ENCODE data around the gene GP2. TPM values are rescaled to one million over a fixed set of nuclear protein-coding genes. Genes with fewer than 3 reads are reported as not detected.

Gene GP2
- total RNA-seq (2012; rRNA removed) (not detected in 2 replicates), polyA plus RNA-seq (2012; rRNA removed) (not detected in 2 replicates), Bru-seq, nascent RNA (not detected), BruChase-seq, experiment 1, labeled RNA remaining after a 6-hour chase (not detected), BruChase-seq, experiment 2, labeled RNA remaining after a 2-hour chase (not detected)
- not detected in 2 replicates for polyA plus RNA-seq (2012; cell fraction: cytosol; rRNA removed)
- not detected in 2 replicates for polyA plus RNA-seq (2012; cell fraction: nucleus; rRNA removed; ENCODE audit: low replicate concordance)
- long read RNA-seq: 0 reads

DNA sequence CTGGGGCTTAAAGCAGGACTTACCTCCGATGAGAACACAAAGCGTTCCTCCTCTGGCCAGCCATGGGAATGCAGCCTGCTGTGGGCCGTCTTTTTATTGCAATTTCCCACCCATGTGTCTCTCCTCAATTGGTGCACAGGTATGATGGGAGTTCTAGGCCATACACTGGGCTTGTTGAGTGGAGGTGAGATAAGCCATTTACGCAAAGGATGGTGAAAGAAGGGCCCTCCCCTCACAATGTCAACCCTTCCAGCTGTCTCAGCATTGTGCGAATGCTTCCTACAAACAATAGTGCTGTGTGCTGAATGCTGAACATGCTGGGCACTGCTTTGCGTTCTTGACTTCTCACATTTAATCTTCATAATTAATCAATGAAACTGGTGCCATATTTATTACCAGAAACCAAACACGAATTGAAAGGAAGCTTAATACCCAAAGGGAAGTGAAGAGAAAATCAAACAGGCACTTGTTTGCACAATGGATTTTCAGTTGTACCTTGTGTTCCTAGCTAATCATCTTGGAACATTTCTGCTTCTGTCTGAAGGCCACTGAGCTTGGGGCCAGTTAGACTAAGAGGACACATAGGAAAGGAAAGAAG is at the start of gene GP2:
GP2 (minus strand) TSS at position 70 of the 598 bp plus-strand sequence. CDS start 1,082 bp downstream, outside the sequence.
- H2BK20ac ChIP-seq (ENCODE audit: low read depth, low read length): no peak within 1 kb of the TSS
- H3K9me1 ChIP-seq (ENCODE audit: insufficient read depth, low read length): no peaks in the 10 kb centered on the region
- no peak within 1 kb of the TSS for H3K23ac ChIP-seq (ENCODE audit: low read depth, low read length)
- no peak within 1 kb of the TSS for H4K8ac ChIP-seq (ENCODE audit: low read depth in 2 of 2, low read length in 2 of 2)
- BruUV-seq (replicated peaks): no TSS peak
- DNase-seq: no peak
- POLR2A ChIA-PET (ENCODE audit: unreplicated experiment): no interaction called here
- no peak within 1 kb of the TSS for H3K27ac ChIP-seq (ENCODE audit: insufficient read depth, low read length)
- no peak within 1 kb of the TSS for H2BK15ac ChIP-seq (ENCODE audit: low read depth, low read length)
- H3K4me3 ChIP-seq (ENCODE audit: insufficient read depth, low read depth, low read length): no peak within 1 kb of the TSS
- no peak for ATAC-seq (ENCODE audit: low read depth)
- H3K9me3 ChIP-seq (ENCODE audit: control insufficient read depth, insufficient read depth, low read length): peaks cover 17% of the 10 kb centered on the region
- H3K4ac ChIP-seq (ENCODE audit: low read depth, low read length): no peak within 1 kb of the TSS
- TF ChIP-seq RAD21 (IDR thresholded peaks at IDR 0.05; ENCODE audit: low read length): no peak
- intact Hi-C loops (cut with micrococcal nuclease): no loop called here
- CTCF ChIA-PET: no interaction called here
- H3K79me1 ChIP-seq (ENCODE audit: low read depth in 1 of 2, low read length in 2 of 2): no peaks in the 10 kb centered on the region
- no peaks in the 10 kb centered on the region for H3K36me3 ChIP-seq (ENCODE audit: control insufficient read depth, insufficient read depth, low read length)
- no peaks in the 10 kb centered on the region for H3K27me3 ChIP-seq (ENCODE audit: control insufficient read depth, insufficient read depth, low read length)
- no peak within 1 kb of the TSS for H3K14ac ChIP-seq (replicated peaks; ENCODE audit: low read depth, low read length)
- H2AK9ac ChIP-seq (replicated peaks; ENCODE audit: low read depth, low read length, poor library complexity): no peak within 1 kb of the TSS
- H2BK5ac ChIP-seq (ENCODE audit: low read depth, low read length, poor library complexity, severe bottlenecking): no peak within 1 kb of the TSS
- no peak within 1 kb of the TSS for H3K56ac ChIP-seq (ENCODE audit: extremely low read depth, insufficient read depth, low read length)
- H4K91ac ChIP-seq (ENCODE audit: insufficient read depth, low read depth, low read length): no peak within 1 kb of the TSS
- H3K9ac ChIP-seq (ENCODE audit: low read depth, low read length): no peak within 1 kb of the TSS
- H2AFZ ChIP-seq (replicated peaks; ENCODE audit: low read length, poor library complexity): no peak within 1 kb of the TSS
- H4K20me1 ChIP-seq (ENCODE audit: insufficient read depth, low read length): no peaks in the 10 kb centered on the region
- H3K18ac ChIP-seq (ENCODE audit: low read depth, low read length): no peak within 1 kb of the TSS
- 40% methylated on average over 2 of the region's 7 CpGs; no CpG with 5 or more reads in 1 of the 2 experiments for WGBS, 2 experiments (ENCODE audit: extremely low coverage in 2 of 2, insufficient read length in 1 of 2)
- in situ Hi-C loops (cut with MboI; ENCODE audit: low sequenced_read_pairs): loop anchor here (25.0 kb wide), 1 partner anchor 165 kb away; no protein-coding TSS in a partner anchor
- no peak within 1 kb of the TSS for H4K5ac ChIP-seq (ENCODE audit: low read depth, low read length)
- H2BK120ac ChIP-seq (ENCODE audit: low read depth, low read length): no peak within 1 kb of the TSS
- H3K4me2 ChIP-seq (ENCODE audit: low read depth, low read length): no peak within 1 kb of the TSS
- no peaks in the 10 kb centered on the region for H3K4me1 ChIP-seq (ENCODE audit: control insufficient read depth, insufficient read depth, low read length)
- no peak within 1 kb of the TSS for H2AK5ac ChIP-seq (ENCODE audit: low read depth, low read length)
- dilution Hi-C loops (cut with HindIII; ENCODE audit: low sequenced_read_pairs, unreplicated experiment): no loop called here
